ENCODE results near the gene ACE. TPM values are rescaled to one million over a fixed set of nuclear protein-coding genes. Genes with fewer than 3 reads are reported as not detected.
"Not testable (repeated sequence)": the region's sequence is repeated elsewhere in the genome, so short reads cannot be mapped to it uniquely, and the experiment has no call there.

ACE gene
- polyA plus RNA-seq, 3 donors = 12.2 to 20.3 (median 14.7) TPM

- no peak for DNase-seq (ENCODE audit: extremely low read depth in 1 of 11, low read depth in 9 of 11, low spot score in 4 of 11)
Observed at GRCh38 chr17:63441654-63442053, 35.2 kb upstream of the ACE start.

- DNase-seq (ENCODE audit: extremely low read depth in 1 of 11, low read depth in 9 of 11, low spot score in 4 of 11) = no peak
Observed at GRCh38 chr17:63442074-63442473, 34.8 kb upstream of the ACE start.

- DNase-seq (ENCODE audit: extremely low read depth in 1 of 11, low read depth in 9 of 11, low spot score in 4 of 11) = no peak
Observed at GRCh38 chr17:63442549-63443035, 34.3 kb upstream of the ACE start.

- DNase-seq (ENCODE audit: extremely low read depth in 1 of 11, low read depth in 9 of 11, low spot score in 4 of 11) = no peak
Observed at GRCh38 chr17:63443053-63443452, 33.8 kb upstream of the ACE start.

- DNase-seq (ENCODE audit: extremely low read depth in 1 of 11, low read depth in 9 of 11, low spot score in 4 of 11) = no peak
Observed at GRCh38 chr17:63444457-63444856, 32.4 kb upstream of the ACE start.

GRCh38 chr17:63445065-63445464, 31.8 kb upstream of the ACE start:
- no peak for DNase-seq (ENCODE audit: extremely low read depth in 1 of 11, low read depth in 9 of 11, low spot score in 4 of 11)

GRCh38 chr17:63445571-63445953, 31.3 kb upstream of the ACE start:
- DNase-seq (ENCODE audit: extremely low read depth in 1 of 11, low read depth in 9 of 11, low spot score in 4 of 11) = no peak

GRCh38 chr17:63445954-63446752, 30.7 kb upstream of the ACE start, which contains the start of gene CYB561:
Gene CYB561, minus strand, starts transcription at chr17:63446306. Its CDS starts 8,759 bp downstream, at chr17:63437547.
- peak in 8 of 11 donors; percentile 43 to 80 (median 66) for DNase-seq (ENCODE audit: extremely low read depth in 1 of 11, low read depth in 9 of 11, low spot score in 4 of 11)

- DNase-seq (ENCODE audit: extremely low read depth in 1 of 11, low read depth in 9 of 11, low spot score in 4 of 11) = no peak
Observed at GRCh38 chr17:63446753-63447470, 29.9 kb upstream of the ACE start.

GRCh38 chr17:63447471-63448009, 29.3 kb upstream of the ACE start:
- DNase-seq (ENCODE audit: extremely low read depth in 1 of 11, low read depth in 9 of 11, low spot score in 4 of 11) = no peak

- no peak for DNase-seq (ENCODE audit: extremely low read depth in 1 of 11, low read depth in 9 of 11, low spot score in 4 of 11)
Observed at GRCh38 chr17:63448655-63449054, 28.2 kb upstream of the ACE start.

GRCh38 chr17:63450551-63450950, 26.3 kb upstream of the ACE start:
- no peak for DNase-seq (ENCODE audit: extremely low read depth in 1 of 11, low read depth in 9 of 11, low spot score in 4 of 11)

GRCh38 chr17:63451150-63451549, 25.7 kb upstream of the ACE start:
- DNase-seq (ENCODE audit: extremely low read depth in 1 of 11, low read depth in 9 of 11, low spot score in 4 of 11) = no peak

GRCh38 chr17:63452046-63452961, 24.6 kb upstream of the ACE start:
- DNase-seq (ENCODE audit: extremely low read depth in 1 of 11, low read depth in 9 of 11, low spot score in 4 of 11) = no peak

GRCh38 chr17:63452962-63453551, 23.8 kb upstream of the ACE start:
- no peak for DNase-seq (ENCODE audit: extremely low read depth in 1 of 11, low read depth in 9 of 11, low spot score in 4 of 11)

GRCh38 chr17:63454357-63454756, 22.5 kb upstream of the ACE start:
- DNase-seq (ENCODE audit: extremely low read depth in 1 of 11, low read depth in 9 of 11, low spot score in 4 of 11) = not testable (repeated sequence)

GRCh38 chr17:63454915-63455314, 21.9 kb upstream of the ACE start:
- no peak for DNase-seq (ENCODE audit: extremely low read depth in 1 of 11, low read depth in 9 of 11, low spot score in 4 of 11)

- no peak for DNase-seq (ENCODE audit: extremely low read depth in 1 of 11, low read depth in 9 of 11, low spot score in 4 of 11)
Observed at GRCh38 chr17:63455417-63455816, 21.4 kb upstream of the ACE start.

GRCh38 chr17:63458478-63458877, 18.4 kb upstream of the ACE start:
- DNase-seq (ENCODE audit: extremely low read depth in 1 of 11, low read depth in 9 of 11, low spot score in 4 of 11) = no peak
